Cerebellar nuclear complex (tissue), 1 donor: ENCODE measurements around the gene TBX3.

Experiments used
- DNase-seq, 2 experiments: peaks; one replicate each; lab custom pipeline; 2025; lab: John Stamatoyannopoulos, UW

The TBX3 gene

DNA sequence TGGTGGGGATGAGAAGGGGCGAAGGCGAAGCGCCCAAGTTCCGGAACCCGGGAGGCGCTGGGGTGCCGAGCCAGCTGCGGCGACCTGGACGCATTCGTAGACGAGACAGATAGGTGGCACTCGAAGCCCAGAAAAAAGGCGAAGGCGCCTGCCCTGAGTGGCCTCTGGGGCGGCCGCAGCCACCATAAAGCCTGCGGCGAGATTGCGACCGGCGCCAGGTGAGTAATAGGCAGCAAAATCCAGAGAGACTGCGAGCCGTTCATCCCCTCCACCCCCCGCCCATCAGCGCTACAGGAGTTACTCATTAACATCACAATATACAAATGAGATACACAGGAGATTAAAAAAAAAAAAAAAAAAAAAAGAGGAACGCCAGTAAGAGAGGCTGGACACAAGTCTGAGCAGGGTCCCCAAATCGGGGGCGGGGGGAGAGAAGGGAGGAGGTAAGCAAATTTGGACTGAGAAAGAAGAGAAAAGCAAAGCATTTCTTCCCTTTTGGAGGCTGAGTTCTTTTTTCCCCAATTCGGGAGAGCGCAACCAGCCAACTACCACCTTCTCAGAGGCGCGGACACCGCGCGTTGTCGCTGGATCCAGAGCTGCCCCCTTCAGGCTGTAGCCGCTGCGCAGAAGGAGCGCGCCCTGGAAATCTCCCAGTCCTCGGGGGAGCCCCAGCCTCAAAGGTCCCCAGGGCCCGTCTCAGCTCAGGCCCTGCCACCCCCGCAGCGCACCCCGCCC, 15.7 kb downstream of the TBX3 start:
- DNase-seq: no peak

DNA sequence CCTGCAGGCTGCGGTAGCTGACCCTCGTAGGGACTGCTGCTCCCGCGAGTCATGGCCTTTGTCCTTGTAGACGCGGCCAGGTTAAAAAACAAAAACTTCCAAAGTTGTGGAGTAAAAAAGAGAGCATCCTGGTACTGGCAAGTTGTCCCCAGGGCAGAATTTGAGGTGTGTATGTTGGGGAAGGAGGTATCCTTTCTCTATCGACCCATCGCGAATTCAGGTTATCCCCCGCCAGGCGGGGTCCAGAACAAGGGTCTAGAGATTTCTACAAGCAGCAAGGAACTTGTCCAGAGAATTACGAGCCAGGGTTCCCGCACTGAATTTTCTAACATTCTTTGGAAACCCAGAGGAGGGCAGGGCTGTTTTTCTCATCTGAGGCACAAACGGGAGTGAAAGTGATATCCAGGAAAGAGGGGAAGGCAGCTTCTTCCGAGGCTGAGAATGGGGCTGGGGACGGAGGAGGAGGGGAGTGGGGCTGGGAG, 16.3 kb downstream of the TBX3 start:
- DNase-seq: no peak

DNA sequence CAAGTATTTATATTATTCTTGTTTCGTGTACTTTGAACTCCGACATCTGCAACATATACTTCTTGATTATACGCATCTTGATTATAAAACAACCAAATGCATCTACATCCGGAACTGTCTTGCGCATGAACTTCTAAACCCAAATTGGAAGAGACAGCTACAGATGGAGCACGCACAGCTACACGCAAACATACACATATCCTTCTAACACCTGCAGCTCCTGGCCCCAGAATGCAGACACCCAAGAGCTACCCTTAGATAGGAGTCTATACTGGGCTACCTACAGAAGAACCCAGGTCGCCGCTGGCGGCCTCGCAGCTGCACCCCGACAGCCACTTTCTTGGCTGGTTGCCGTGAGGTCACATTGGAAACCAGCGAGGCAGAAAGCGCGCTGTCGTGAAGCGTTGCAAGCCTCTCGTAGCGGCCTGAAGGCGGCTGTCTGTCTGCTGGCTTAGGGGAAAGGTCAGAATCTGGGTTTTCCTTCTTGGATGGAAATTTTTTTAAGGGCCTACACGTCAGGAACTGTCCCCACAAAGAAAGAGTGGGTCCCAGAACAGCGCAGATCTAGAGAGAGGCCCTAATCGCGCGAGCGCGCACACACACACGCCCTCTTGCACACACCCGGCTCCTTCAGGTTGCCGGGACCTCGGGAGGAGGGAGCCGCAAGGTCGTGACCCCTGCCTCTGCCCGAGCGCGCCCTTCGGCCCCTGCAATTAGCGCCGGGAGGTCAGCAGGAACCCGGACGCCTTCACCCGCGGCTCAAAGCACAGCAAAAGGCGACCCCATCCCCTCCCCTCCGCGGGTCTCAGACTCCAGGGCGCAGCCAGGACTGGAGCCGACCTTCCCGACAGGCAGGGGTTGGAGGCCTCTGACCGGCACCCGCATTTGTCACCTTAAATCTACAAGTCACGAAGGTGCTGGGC, 17.0 kb downstream of the TBX3 start:
- no peak for DNase-seq

DNA sequence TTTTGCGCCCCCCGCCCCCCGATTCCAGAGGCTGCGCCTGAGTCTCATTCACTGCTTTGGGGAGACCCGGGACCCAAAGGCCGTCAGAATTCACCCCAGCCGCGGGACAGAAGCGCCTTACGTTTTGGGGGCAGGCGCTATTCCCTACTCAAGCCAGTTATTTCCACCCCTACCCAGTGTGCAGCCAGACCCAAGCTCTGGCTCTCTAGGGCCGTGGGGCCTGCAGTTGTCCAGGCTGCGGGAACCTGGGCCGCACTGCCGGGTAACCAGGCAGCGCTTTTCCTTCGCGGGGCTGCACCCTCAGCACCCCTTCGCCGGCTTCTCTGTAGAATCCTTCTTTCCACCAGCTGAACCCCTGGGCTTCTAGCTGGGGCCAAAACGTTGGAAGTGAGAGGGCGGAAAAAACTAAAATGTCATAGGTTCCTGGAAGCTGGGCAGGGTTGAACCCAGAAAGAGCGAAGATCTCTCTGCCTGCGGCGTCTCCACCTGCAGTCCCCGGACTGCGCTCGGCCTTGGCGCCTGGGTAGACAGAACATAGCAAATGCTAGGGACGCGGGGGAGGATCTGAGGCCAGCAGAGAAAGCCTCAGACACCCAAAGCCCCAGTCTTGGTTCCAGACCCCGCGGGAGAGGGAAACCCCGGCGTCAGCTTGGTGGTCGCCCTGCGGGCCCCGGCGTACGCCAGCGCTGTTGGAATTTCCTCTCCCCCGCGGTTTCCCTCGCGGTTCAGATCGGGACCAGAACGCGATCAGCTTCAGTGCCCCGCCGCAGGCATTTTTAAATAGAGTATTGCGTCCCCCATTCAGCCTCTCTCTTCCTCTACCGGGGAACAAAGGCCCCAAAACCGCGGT, 18.3 kb downstream of the TBX3 start:
- no peak for DNase-seq

DNA sequence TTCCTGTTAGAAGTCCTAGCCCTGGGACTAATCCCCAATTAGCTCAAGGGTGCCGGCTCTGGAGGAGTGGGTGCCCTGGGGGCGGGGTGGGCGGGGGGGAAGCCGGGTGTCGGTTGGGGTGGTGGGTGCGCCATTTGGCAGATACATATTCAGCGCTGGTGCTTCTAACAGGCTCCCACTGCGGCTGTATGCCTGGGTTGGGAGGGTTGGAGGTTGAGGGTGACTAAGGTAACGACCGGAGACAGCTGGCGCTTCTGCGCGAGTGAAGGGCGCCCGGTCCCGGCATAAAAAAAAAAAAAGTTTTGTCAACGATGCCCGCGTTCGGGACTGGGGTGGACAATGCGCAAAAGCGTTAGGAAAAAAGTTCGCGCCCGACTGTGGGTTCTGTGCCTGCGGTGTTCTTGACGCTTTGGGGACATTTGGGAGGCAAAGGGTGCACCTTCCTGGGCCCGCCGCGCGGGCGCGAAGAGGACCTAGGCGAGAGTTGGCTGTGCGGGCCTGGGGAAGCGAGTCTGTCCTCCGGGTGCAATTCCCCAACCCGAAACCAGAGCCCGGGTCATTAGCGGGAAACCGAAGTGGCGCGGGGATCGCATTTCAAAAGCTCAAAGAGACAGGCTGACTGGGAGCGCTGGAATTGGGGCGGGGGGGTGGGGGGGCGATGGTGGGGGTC, 19.2 kb downstream of the TBX3 start:
- DNase-seq: no peak

DNA sequence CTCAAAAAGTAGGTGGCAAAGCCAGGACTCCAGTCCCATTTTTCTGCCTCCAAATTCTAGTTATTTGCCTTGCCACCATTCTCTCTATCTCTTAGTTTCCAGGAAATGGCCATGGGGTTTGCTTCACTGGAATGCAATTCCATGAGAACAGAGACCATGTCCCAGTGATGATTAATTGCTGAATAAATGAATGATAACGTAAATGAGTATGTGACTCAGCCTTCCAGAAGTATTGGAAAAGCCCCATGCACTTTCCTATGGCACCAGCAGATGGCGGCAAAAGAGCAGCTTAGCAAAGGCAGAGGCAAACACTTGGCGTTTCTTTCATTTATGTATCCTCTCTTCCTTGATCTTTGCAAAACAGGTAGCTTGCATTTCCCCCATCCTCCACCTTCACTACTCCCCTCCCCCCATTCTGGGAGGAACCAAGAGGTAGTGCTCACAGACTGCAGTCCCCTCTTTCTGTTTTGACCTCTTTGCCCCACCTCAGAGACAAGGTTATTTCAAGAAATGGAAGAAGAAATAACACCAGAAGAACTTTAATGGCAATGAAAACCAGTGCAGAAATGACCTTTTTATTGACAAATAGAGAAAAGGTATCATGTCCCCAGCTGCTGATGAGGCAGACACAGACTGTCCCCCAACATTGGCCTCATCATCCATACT, 21.3 kb downstream of the TBX3 start:
- DNase-seq: no peak

DNA sequence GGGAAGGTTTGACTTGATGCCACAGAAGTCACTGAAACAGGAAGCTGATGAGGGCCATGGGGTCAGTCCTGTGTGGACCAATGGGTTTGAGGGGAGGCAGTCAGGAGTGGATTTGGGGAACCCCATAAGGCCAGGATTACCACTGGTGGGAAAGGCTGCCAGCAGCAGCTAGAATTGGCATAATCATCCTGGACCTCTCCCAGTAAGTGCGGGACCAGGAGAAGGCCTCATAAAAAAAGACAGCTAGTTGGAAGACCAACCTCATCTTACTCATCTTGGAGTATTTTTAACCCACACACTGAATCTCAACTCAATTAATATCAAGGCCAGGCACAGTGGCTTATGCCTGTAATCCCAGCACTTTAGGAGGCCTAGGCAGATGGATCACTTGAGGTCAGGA, 22.7 kb downstream of the TBX3 start:
- no peak for DNase-seq

DNA sequence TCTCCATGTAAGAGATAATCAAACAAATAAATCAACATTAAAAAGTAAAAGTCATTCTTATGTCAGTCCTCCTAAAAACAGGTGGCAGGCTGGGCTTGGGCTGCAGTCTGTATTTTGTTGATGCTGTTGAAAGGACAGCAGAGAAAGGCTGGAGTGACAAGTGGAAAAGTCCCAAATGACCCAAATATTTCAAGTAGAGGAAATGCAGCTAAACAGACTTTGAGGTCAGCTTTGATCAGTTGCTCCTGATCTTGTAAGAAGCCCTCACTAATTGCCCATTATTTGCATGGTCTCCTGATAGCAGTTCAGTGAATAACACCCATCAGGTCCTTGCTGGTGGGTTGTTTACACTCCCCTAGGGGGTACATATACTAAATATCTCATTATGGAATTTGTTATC, 24.9 kb downstream of the TBX3 start:
- DNase-seq: no peak

DNA sequence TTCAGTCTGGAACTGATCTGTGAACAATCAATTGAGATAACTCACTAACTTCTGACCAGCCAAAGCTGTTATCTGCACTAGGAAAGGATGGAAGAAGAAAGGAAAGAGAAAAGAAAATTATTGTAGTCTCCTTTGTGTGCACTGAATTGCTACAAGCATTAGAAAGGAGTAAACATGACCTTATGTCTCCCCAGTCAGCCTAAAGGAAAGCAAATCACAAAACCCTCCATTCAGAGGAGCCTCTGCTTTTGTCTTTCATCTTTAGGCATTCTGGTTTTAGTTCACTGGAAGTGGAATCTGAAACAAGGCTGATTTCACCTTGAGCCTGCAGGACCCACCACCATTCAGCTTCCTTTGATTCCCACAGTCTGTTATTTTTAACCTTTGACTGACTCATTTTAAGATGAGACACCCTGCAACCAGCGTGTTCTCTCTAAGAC, 26.0 kb downstream of the TBX3 start:
- no peak for DNase-seq

DNA sequence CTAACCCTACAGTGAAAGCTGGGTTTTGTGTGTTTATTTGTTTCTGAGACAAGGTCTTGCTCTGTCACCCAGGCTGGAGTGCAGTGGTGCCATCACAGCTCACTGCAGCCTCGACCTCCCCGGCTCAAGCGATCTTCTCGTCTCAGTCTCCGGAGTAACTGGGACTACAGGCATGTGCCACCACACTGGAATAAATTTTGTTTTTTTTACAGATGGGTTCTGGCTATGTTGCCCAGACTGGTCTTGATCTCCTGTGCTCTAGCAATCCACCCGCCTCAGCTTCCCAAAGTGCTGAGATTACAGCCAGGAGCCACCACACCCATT, 26.4 kb downstream of the TBX3 start:
- DNase-seq: no peak

DNA sequence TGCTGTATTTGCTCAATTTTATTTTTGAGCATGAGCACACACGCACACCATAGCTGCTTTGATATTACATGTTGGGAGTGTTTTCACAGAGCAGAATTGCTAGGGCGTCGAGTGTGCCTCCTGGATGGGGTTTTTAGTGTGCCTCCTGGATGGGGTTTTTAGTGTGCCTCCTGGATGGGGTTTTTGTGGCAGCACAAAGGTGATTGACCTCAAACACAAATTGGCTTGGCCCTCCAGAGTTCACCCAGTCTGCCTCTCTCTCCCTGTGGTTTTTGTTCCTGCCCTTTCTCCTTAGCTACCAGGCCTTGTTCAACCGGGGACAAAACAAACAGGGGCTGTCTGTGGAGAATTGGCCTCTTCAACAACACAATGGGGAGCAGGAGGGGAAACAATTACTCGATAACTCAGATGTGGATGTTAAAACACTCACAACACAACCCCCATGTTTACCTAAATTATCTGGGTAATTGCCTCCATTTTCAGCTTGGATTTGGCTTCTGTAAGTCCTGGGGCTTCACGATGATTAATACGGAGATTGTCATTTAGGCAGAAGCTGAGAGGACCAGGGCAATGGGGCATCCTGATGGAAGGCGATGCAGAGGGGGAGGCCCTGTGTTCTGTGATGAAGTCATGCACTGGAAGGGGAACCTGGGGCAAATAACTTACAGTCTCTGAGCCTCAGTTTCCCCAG, 26.9 kb downstream of the TBX3 start:
- DNase-seq: no peak

DNA sequence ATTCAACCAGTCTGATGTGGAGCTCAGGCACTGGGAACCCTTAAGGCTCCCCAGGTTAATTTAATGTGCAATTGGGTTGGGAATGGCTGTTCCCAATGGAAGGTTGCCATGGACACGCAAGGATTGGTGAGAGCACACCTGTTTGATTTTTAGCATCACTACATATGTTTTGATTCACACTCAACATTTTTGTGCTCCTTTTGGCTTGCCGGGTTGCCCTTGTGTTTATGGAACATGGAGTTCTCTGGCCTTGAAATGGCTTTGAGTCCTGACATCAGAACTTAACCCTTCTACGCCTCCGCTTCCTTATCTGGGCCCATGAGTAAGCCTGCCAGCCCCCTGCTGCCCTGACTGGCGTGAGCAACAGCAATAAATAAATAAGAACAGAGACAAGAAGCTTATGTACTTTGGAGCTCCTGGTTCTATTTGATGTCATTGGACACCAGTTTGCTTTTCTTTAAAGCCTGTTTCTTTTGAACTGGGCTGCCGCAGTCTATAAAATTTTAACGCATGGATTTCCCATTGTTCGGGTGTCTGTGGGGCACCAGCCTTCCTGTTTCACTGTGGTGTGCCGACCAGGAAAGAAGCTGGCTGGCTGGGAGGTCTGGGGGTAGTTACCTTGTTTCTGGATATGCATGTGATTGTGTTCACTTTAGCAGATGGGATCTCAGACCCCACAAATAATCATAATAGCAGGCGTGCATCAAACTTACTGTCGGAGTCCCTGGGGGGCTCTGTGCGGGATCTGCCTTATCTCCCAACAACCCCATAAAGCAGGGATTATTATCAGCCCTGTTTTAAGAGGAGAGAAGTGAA, 27.8 kb downstream of the TBX3 start:
- DNase-seq: no peak

DNA sequence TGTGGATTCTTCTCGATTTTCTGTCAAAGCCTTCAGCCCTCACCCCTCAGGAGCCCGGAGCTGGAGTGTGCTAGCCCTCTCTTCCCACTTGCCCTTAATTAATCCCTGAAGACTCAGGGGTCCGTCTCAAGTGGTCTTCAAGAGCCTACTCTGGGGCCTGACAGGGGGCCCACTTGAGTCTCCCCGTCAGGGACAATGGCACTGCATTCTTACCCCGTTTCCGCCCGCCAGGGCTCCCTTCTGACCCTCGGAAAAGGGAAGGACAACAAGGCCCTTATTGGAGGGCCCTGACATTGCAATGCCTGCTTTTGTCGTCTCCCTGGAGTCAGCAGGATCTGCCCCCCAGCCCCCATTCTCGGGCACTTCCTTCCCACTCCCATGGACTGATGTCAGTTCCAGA, 34.4 kb downstream of the TBX3 start:
- no peak for DNase-seq

DNA sequence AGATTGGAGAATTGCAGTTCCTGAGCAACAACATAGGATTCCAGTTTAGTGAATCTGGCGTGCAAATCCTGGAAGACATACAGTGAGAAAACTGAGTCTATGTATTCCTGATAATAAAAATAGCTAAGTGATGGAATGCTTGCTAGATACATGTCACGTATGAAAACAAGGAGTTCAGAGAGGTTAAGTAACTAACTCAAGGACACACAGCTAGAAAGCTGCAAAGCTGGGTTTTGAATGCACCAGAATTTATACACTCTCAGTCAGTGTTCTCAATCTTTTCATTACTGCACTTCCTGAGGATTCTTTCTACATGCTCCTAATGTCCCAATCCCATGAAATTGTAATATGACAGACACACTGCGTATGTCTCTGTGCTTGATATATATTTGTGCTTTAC, 35.3 kb downstream of the TBX3 start:
- no peak for DNase-seq

DNA sequence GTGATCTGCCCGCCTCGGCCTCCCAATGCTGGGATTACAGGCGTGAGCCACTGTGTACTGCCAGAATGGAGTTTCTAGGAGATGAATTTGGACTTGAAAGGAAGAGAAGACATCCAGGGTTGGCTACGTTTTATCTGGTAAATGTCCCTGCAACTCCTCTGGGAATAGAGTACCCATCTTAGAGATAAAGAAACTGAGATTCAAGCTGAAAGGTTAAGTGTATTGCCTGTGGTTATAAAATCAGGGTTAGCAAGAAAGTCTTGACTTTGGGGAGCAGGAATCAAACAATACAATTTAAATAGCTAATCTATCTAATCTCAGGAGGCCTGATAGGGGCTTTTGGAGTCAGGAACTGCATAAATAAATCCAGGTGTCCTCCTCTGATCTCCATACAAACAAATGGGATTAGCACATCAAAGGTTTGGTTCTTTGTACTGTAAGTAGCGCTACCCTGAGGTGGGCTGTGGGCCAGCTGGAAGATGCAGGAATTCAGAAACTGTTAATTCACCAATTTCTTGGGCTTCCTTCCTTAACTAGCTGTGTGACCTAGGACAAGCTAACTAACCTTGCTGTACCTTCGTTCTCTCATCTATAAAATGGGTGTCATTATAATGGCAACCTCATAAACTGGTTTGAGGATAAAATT, 45.1 kb downstream of the TBX3 start:
- no peak for DNase-seq

DNA sequence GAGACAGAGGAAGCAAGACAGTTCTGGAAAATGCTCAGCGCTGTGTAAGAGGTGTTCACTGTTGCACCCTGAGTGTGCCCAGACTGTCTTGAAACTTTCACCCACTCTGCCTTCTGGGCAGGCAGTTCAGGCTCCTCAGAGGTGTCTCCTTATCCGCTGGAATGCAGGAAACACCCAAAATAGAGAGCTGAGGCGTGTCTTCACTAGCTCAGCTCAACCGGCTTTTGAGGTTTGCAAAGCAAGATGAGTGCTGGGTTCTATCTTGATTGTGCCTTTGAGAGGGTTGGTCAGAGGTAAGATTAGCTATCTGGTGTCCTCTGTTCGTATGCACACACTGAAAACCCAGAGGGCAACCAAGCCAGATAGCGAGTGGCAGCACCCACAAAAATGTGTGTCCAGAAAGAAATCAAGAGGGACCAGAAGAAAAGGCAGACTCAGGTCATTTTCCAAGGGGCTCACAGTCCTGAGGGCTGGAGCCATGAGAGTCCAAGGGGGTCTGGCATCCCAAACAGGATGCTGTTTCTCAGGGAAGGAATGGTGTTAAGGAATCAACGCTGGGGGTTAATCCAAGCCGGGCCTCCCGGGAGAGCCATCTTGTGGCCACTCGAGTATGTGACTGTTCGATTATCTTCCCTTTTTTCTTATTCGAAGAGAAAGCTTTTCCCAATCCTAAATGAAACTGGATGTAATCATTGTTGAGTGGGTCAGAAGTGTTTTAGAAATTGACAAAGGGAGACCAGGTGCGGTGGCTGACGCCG, 47.1 kb downstream of the TBX3 start:
- no peak for DNase-seq

DNA sequence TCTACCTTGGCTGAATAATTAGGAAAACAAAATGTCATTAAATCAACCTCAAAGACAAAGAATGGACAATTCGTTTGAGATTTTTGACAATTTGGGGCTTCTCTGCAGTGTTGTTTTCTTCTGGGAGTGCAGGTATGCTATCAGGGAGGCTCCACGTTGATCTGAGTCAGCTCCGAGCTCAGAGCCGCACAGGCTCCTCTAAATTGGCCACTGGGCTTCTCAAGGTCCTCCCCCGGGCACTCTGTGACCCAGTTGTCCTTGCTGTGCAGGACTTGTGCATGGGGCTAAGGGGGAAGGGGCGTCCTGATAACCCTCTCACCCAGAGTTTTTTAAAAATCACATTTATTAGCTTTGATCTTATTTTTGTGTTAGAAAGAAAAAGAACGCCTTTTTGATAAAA, 52.7 kb downstream of the TBX3 start:
- DNase-seq: no peak

DNA sequence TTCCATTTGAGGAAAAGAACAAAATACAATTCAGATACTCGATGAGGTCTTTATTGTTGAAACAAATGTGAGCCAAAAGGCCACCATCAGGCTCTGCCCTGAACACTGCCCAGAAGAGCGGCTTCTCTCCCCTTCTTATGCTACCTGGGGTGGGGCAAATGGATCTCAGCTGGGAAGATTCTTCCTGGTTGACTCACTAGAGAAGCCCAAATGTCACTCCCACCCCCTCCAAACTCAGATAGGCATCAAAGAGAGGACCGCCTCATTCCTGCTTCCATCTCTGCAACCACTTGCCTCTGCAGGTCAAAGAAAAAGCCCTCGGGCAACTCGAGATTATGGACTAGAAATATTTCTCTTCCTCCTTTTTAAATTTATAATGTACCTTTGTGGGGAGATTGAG, 55.8 kb downstream of the TBX3 start:
- no peak for DNase-seq

DNA sequence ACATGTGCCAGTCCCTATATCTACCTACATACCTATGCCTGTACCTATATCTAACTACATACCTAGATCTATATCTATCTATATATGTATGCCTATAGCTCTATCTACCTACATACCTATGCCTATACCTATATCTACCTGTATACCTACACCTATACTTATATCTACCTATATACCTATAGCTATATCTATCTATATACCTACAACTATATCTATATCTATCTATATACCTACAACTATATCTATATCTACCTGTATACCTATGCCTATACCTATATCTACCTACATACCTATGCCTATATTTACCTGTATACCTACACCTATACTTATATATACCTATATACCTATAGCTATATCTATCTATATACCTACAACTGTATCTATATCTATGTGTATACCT, 56.6 kb downstream of the TBX3 start:
- DNase-seq: no peak
